ENCODE measurements around the gene FEN1. TPM values are rescaled to one million over a fixed set of nuclear protein-coding genes. Genes with fewer than 3 reads are reported as not detected.

FEN1 gene
- total RNA-seq, 2 donors from 2014 or later, result 4.5 to 5.4 TPM

DNA sequence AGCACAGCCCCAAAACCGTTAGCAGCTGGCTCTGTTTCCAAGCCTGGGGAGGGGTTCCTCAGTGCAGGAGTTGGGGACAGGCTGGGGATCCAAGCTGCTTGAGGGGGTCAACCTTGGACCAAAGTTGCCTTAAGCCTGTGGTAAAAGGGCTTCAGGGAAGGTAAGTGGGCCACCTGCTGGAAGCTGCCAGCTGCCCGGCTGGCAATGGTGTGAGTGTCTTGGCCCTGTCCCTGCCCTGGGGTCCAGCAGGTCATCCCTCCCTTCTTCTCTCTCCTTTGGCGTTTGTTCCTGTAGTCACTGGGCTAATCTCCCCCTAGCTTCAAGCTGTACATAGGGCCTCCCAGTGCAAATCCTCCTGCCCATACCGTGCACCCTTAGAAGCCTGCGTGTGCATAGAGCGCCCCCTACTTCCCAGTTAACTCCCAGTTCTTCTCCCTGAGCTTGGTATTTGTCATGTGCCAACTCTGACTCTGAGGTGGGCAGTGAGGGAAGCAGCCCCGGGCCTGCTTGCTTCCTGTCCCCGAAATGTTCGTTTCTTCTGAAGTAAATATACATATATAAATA lies 4.7 kb upstream of the FEN1 start:
- no peak for ATAC-seq (ENCODE audit: insufficient number of reproducible peaks, low FRiP score, low read depth)
- H3K27ac ChIP-seq, result no peak overlapping the region
- no peak for DNase-seq (ENCODE audit: low spot score)
- H3K9me3 ChIP-seq, result no peaks in the 10 kb centered on the region
- no peaks in the 10 kb centered on the region for H3K27me3 ChIP-seq (replicated peaks; ENCODE audit: insufficient read depth)
- TF ChIP-seq, protein P1, sequence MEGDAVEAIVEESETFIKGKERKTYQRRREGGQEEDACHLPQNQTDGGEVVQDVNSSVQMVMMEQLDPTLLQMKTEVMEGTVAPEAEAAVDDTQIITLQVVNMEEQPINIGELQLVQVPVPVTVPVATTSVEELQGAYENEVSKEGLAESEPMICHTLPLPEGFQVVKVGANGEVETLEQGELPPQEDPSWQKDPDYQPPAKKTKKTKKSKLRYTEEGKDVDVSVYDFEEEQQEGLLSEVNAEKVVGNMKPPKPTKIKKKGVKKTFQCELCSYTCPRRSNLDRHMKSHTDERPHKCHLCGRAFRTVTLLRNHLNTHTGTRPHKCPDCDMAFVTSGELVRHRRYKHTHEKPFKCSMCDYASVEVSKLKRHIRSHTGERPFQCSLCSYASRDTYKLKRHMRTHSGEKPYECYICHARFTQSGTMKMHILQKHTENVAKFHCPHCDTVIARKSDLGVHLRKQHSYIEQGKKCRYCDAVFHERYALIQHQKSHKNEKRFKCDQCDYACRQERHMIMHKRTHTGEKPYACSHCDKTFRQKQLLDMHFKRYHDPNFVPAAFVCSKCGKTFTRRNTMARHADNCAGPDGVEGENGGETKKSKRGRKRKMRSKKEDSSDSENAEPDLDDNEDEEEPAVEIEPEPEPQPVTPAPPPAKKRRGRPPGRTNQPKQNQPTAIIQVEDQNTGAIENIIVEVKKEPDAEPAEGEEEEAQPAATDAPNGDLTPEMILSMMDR (IDR thresholded peaks at IDR 0.05), result no peak
- H3K4me3 ChIP-seq, result no peak overlapping the region
- peaks cover 52% of the 10 kb centered on the region for H3K36me3 ChIP-seq
- peaks cover 8 to 12% of the 10 kb centered on the region in 2 donors for H3K4me1 ChIP-seq (ENCODE audit: control insufficient read depth in 1 of 2, low read depth in 2 of 2)

DNA sequence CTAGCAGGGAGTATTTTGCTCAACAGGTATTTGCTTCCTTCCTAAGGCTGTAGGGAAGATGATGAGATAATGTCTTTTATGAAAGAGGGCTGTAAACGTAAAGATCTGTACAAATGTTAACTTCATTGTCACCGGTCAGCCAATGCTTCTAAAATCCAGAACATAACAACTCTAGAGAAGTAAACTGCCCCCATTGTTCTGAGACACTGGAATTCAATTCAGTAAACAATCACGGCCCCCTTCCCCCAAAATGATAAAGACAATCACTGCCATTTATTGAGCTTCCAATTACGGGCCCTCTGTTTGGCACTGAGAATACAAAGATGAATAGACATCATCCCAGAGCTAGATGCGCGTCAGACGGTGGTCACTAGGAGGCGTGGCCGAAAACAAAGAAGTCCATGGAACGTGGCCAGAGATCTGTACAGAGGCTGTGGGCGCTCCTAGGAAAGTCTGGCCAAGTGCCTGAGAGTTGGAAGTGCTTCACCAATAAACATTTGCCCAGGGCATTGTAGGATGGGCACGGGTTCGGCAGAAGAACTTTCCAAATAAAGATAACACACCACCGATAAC lies 888 bp upstream of the FEN1 start:
- Histone ChIP-seq H3K27ac (peak overlapping the region; percentile 87 to 96), H3K4me3 (peak overlapping the region; percentile 83), H3K9me3 (no peaks in the 10 kb centered on the region), H3K27me3 (replicated peaks; ENCODE audit: insufficient read depth) (no peaks in the 10 kb centered on the region), H3K36me3 (peaks cover 37% of the 10 kb centered on the region), H3K4me1 (ENCODE audit: control insufficient read depth in 1 of 2, low read depth in 2 of 2) (peaks cover 14 to 22% of the 10 kb centered on the region in 2 donors)
- DNase-seq (ENCODE audit: low spot score) (peak; percentile 54), ATAC-seq (ENCODE audit: insufficient number of reproducible peaks, low FRiP score, low read depth) (no peak)
- TF ChIP-seq, protein P1 (IDR thresholded peaks at IDR 0.05), result no peak

DNA sequence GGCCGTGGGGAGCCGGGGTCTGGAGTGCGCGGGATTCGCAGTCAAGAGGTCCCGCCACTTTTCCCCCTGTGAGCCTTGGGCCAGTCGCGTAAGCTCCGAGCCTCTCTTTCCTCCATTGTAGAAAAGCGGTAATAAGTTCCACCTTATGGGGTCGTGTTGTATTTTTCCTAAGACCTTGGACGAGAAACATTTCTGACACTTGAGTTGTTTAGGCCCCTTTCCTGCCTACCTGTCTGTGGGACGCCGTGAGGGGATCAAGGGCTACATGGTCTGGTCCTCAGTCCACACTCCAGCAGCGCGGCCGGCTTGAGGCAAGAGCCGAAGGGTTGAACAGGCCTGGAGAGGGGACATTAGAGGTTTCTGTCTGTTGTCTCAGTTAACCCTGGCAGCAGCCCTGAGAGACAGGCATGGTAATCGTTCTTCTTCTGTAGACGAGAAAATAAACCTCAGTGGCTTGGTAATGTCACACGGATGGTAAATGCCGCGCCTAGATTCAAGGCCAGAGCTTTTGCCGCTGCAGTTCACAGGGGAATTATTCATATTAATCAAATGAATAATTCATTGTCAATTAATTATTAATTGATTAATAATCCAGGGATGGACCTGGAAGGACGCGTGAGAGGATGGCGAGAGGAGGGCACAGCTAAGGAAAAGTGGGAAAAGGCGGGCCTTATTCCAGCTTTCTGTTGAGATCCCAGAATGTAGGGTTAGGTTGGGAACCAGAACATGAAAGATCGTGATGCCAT lies 545 bp downstream of the FEN1 start:
- H3K27ac ChIP-seq, result peak overlapping the region; percentile 87 to 96
- H3K9me3 ChIP-seq, result no peaks in the 10 kb centered on the region
- H3K4me3 ChIP-seq, result peak overlapping the region; percentile 83
- TF ChIP-seq, protein P1 (IDR thresholded peaks at IDR 0.05), result no peak
- DNase-seq (ENCODE audit: low spot score), result no peak
- H3K36me3 ChIP-seq, result peaks cover 25% of the 10 kb centered on the region
- H3K4me1 ChIP-seq (ENCODE audit: control insufficient read depth in 1 of 2, low read depth in 2 of 2), result peaks cover 14 to 30% of the 10 kb centered on the region in 2 donors
- no peaks in the 10 kb centered on the region for H3K27me3 ChIP-seq (replicated peaks; ENCODE audit: insufficient read depth)
- ATAC-seq (ENCODE audit: insufficient number of reproducible peaks, low FRiP score, low read depth), result no peak

DNA sequence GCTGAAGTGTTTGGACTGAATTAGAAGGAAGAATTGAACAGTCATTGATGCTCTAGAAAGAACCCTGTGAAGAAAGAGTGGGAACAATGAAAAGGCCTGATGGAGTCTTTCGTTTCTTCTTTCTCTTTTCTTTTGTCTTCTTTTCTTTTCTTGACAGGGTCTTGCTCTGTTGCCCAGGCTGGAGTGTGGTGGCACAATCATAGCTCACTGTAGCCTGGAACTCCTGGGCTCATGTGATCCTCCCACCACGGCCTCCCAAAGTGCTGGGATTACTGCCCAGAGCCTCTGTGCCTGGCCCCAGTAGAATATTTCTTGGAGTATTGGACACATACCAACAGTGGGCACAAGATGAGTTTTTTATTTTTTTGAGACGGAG lies 1.1 kb downstream of the FEN1 start:
- no peak for ATAC-seq (ENCODE audit: insufficient number of reproducible peaks, low FRiP score, low read depth)

DNA sequence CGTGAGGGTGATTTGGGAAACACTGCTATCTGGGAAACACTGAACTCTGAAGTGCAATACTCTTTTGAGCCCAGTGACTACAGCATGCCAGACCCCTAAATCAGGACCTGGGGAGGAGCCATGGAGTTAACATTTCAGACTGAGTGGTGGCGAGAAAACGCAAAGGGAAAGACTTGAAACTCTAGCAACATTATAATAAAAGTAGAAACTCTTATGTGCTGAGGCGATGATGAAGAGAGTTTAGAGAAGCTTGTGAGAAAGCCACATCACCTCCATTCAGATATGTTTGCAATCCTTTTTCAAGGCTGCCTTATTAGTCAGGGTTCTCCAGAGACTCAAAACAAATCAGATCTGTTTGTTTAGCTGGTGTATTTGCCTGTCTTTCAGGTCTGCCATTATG lies 1.9 kb downstream of the FEN1 start:
- H3K4me1 ChIP-seq (ENCODE audit: control insufficient read depth in 1 of 2, low read depth in 2 of 2), result peaks cover 14 to 30% of the 10 kb centered on the region in 2 donors
- no peak for ATAC-seq (ENCODE audit: insufficient number of reproducible peaks, low FRiP score, low read depth)

More for the DNA sequence above, 1.1 kb downstream of the FEN1 start:
- Histone ChIP-seq H3K27ac (no peak overlapping the region), H3K9me3 (no peaks in the 10 kb centered on the region), H3K4me1 (ENCODE audit: control insufficient read depth in 1 of 2, low read depth in 2 of 2) (peaks cover 14 to 30% of the 10 kb centered on the region in 2 donors), H3K4me3 (no peak overlapping the region), H3K36me3 (peaks cover 20% of the 10 kb centered on the region), H3K27me3 (replicated peaks; ENCODE audit: insufficient read depth) (no peaks in the 10 kb centered on the region)
- TF ChIP-seq, protein P1 (IDR thresholded peaks at IDR 0.05), result no peak
- no peak for DNase-seq (ENCODE audit: low spot score)

More for the DNA sequence above, 1.9 kb downstream of the FEN1 start:
- no peaks in the 10 kb centered on the region for H3K27me3 ChIP-seq (replicated peaks; ENCODE audit: insufficient read depth)
- no peak for DNase-seq (ENCODE audit: low spot score)
- TF ChIP-seq, protein P1 (IDR thresholded peaks at IDR 0.05), result no peak
- H3K4me3 ChIP-seq, result no peak overlapping the region
- H3K9me3 ChIP-seq, result no peaks in the 10 kb centered on the region
- H3K36me3 ChIP-seq, result peaks cover 12% of the 10 kb centered on the region
- H3K27ac ChIP-seq, result no peak overlapping the region

Measured in thoracic aorta (tissue), 2 donors.